GM19468 (cell line): ENCODE measurements around the gene TIMP1.

Experiments
- ATAC-seq: cut with Tn5 transposase; IDR thresholded peaks from one replicate; pipeline ENCODE4 v1.9.1; 2021; ENCODE audit warnings: mild to moderate bottlenecking, moderate library complexity, moderate number of reproducible peaks; ENCODE audit not compliant: unreplicated experiment; ENCODE audit errors: extremely low read depth

TIMP1 gene

DNA sequence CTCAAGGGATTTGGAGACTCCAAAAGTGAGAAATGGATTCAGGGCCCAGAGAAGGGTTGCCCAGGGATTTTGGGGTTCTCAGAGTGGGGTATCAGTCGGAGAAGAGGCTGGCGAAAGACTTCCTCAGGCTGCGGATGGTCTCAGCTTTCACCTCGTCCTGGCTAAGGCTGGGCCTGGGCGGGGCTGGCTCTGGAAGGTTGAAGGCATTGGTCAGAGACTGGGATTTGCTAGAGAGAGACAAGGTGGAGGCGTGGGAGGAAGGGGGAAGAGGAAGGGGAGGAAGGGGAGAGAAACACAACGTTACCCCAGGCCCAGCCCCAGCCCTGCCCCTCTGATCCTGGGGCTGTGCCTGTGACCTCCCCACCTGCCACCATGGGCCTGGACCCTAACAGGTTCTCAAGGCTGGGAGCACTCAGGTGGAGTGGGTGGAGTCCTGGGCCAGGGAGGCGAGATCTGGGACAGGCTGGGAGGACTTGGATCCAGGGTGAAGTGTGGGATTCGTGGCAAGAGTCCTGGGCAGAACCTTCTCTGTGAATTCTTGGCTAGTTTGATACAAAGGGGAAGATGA, 9.4 kb upstream of the TIMP1 start:
- no peak for ATAC-seq

GRCh38 chrX:47573341-47574075, 8.7 kb upstream of the TIMP1 start:
- ATAC-seq, result no peak

DNA sequence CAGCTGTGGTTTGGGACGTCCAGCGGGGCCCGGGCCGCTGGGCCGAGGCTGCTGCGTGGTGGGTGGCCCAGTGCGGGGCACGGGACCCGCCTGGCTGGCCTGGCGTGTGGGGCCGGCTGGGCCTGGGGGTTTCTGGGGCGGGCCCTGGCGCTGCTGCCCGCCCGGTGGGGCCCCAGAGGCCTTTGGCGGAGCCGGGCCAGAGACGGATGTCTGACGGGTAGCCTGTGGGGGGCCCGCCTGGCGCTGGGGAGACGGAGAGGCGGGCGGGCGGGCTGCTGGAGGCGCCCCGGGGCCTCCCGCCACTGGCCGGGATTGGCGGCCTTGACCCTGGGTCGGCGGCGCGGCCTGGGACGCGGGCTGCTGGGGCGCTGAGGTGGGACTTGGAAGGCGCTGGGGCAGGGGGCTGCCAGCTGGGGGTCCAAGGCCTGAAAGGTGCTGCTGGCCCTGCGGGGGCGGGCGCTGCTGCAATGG, 8.1 kb upstream of the TIMP1 start:
- ATAC-seq, result no peak

- no peak for ATAC-seq
These were observed 7.5 kb upstream of the TIMP1 start for GRCh38 chrX:47574547-47575301.

DNA sequence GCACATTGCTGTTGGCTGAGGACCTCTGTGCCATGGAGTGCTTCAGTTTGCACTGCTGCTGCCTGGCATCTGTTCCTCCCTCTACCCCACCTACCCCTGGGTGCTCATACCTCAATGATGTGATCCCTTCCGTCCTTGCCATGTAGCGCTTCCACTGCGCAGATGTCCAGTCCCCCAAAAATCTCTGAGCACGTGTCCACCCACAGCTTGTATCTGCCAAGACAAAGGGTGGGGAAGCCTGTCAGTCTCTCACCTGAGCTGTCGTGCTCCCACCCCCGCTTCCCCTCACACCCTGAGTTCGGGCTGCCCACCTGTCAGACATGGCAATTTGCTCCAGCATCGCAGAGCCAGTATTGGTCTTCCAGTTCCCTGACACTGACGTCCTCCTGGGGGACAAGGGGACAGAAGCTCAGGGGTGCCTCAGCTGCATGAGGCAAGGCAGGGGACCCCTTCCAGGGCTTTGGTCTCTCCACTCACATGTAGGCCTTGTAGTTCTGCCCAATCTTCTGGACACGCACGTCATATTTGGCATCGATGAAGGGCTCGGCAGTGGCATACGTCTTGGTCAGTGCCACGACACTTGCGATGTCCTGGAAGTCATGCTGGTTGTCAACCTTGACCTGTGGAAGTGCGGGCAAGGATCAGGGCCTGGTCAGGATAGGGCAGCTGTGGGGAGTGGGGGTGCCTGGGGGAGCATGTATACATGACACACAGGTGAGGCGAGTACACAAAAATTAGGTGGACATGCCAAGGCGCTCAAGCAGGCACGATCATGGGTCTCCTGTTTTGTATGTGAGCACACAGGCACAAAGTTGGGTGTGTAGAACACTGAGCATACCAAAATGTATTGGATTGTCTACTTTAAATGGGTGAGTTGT, 6.0 kb upstream of the TIMP1 start:
- ATAC-seq, result no peak

GRCh38 chrX:47577424-47577823, 4.8 kb upstream of the TIMP1 start:
- no peak for ATAC-seq

DNA sequence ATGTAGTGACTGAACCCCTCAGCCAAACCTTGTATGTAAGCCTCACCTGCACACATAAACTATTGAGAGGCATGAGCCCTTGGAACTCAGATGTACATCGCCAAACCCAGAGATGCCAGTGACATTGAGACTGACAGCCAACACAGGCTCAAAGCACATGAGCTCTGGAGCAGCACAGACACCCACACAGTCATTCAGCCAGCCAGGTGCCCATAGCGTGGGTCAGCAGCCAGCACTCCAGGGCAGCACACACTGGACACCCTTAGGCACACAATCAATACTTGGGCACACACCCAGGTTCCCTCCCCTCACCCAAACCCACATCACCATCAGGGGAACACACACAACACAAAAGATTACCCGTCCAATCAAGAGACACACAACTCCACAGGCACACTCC, 4.3 kb upstream of the TIMP1 start:
- ATAC-seq, result no peak

- ATAC-seq, result no peak
These were observed 3.5 kb upstream of the TIMP1 start for GRCh38 chrX:47578692-47579091.

GRCh38 chrX:47579537-47579936, 2.7 kb upstream of the TIMP1 start:
- ATAC-seq, result no peak

GRCh38 chrX:47583240-47583861, 1.1 kb downstream of the TIMP1 start:
- no peak for ATAC-seq

GRCh38 chrX:47584714-47585113, 2.5 kb downstream of the TIMP1 start:
- no peak for ATAC-seq

DNA sequence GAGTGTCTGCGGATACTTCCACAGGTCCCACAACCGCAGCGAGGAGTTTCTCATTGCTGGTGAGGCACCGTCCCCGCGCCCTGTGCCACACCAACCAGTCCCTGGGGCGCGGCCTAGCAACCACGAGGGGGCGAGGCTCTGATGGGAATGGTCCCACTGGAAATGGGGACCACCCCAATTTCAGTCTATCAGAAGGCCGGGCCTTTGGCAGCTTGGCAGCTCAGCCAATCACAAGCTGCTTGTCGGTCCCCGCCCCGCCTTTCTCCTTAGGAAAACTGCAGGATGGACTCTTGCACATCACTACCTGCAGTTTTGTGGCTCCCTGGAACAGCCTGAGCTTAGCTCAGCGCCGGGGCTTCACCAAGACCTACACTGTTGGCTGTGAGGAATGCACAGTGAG, 3.0 kb downstream of the TIMP1 start:
- no peak for ATAC-seq

- no peak for ATAC-seq
These were observed 4.0 kb downstream of the TIMP1 start for GRCh38 chrX:47586043-47586787.

DNA sequence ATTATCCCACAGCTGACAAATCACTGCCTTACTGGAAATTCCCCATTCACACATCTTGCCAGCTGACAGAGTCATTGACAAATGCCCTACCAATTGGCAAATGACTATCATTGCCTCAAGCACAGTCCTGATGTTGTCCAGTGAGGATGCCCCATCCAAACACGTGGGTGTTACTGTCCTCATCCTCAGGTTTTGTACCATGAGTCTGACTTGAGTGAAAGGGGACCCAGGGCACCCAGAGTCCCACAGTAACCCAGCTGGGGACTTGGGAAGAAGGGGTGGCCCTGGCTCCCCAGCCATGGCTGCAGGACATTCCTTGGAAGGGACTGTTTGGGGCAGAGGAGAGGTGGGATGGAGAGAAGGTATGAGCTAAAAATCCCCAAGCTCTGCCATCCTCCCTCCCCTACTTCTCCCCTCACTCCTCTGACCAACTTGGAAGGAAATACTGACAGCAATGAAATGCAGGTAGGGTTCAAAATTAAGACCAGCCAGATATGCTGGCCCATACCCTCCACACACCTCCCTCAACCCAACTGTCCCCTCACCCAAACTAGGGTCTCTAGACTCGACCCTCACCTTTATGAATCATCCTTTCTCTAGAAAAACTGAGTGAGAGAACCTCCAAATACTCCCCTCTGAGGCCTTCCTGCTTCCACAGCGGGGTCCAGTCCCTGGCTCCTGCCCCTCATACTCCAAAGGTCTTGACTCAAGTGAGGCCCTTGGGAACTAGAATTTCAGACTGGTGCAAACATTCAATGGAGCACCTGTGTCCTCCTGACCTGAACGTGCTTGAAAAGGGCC, 5.1 kb downstream of the TIMP1 start:
- no peak for ATAC-seq

- ATAC-seq, result no peak
These were observed 5.9 kb downstream of the TIMP1 start for GRCh38 chrX:47587906-47588735.

DNA sequence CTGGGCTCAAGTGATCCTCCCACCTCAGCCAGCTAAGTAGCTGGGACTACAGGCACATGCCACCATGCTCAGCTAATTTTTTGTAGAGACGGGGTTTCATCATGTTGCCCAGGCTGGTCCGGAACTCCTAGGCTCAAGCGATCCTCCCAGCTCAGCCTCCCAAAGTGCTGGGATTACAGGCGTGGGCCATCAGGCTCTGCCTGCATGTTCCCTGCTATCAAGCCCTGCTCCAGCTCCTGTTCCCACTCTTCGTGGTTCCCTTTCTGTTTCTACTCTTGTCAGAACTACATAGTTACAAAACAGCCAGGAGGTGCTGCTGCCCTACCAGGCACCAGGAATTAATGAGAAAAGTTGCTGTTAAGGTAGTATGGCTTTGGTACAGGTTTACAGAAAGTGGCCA, 8.7 kb downstream of the TIMP1 start:
- no peak for ATAC-seq

DNA sequence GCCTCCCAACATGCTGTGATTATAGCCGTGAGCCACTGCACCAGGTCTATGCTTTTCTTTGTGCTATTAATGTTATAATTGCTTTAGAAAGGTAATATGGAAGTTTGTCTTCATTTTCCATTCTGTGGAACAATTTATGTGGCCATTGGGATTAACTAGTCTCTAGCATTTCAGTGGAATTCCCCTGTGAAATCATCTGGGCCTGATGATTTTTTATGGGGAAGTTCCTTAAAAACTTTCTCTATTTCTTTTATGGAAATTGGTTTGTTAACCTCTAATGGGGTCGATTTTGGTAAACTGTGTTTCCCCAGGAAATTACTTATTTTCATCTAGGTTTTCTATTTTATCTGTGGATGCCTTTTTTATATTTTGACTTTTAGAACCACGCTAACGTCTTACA, 11.3 kb downstream of the TIMP1 start:
- ATAC-seq, result no peak
